Epithelial cell of proximal tubule (primary cell): Measurements from ENCODE around the gene ANKFN1. TPM values are rescaled to one million over a fixed set of nuclear protein-coding genes. Genes with fewer than 3 reads are reported as not detected.
"Not testable (repeated sequence)": the region's sequence is repeated elsewhere in the genome, so short reads cannot be mapped to it uniquely, and the experiment has no call there.

Experiments used
- DNase-seq: peaks from one replicate; pipeline ENCODE4 v3.0.0-alpha.2; 2011; ENCODE audit warnings: low read depth
- H3K4me3 ChIP-seq: 2 replicates; pipeline ENCODE4 v1.5.1; 2011; ENCODE audit warnings: low read depth, mild to moderate bottlenecking, low read length
- CTCF ChIP-seq: conservative IDR thresholded peaks from 2 replicates; pipeline ENCODE4 v1.5.1; 2012; ENCODE audit warnings: low read depth, mild to moderate bottlenecking, low read length
- total RNA-seq: library from RNA; depleted of rRNA; stranded (reverse); fragments of >200 nt; gene quantifications from 2 replicates; pipeline ENCODE4 v1.2.3, GENCODE V29; 2015

Gene ANKFN1
- total RNA-seq, 1 donor from 2014 or later, result not detected

- no peak for DNase-seq
- TF ChIP-seq CTCF, result no peak
- no peak overlapping the region for H3K4me3 ChIP-seq
These were observed 121.2 kb downstream of the ANKFN1 start for GRCh38 chr17:56274491-56274890.

- no peak for DNase-seq
These were observed 131.2 kb downstream of the ANKFN1 start for GRCh38 chr17:56284482-56284881.

GRCh38 chr17:56288786-56289185, 135.5 kb downstream of the ANKFN1 start:
- not testable (repeated sequence) for H3K4me3 ChIP-seq, DNase-seq

More at GRCh38 chr17:56284482-56284881, 131.2 kb downstream of the ANKFN1 start:
- TF ChIP-seq CTCF, result no peak
- H3K4me3 ChIP-seq, result no peak overlapping the region

- no peak for TF ChIP-seq CTCF
- H3K4me3 ChIP-seq, result no peak overlapping the region
- no peak for DNase-seq
These were observed 136.0 kb downstream of the ANKFN1 start for GRCh38 chr17:56289321-56289720.

GRCh38 chr17:56290101-56290801, 137.0 kb downstream of the ANKFN1 start:
- DNase-seq, result no peak
- H3K4me3 ChIP-seq, result no peak overlapping the region
- no peak for TF ChIP-seq CTCF

GRCh38 chr17:56290802-56291118, 137.5 kb downstream of the ANKFN1 start:
- no peak for DNase-seq
- H3K4me3 ChIP-seq, result no peak overlapping the region
- no peak for TF ChIP-seq CTCF

- H3K4me3 ChIP-seq, result no peak overlapping the region
- no peak for TF ChIP-seq CTCF
- no peak for DNase-seq
These were observed 138.0 kb downstream of the ANKFN1 start for GRCh38 chr17:56291226-56291805.
